Measurements from ENCODE around the gene SLCO3A1. TPM values are rescaled to one million over a fixed set of nuclear protein-coding genes. Genes with fewer than 3 reads are reported as not detected.
A peak's percentile ranks its signal among the peaks of the same experiment; 100 is the strongest.

The SLCO3A1 gene
- total RNA-seq, 1 donor from 2014 or later, result 6.3 TPM

DNA sequence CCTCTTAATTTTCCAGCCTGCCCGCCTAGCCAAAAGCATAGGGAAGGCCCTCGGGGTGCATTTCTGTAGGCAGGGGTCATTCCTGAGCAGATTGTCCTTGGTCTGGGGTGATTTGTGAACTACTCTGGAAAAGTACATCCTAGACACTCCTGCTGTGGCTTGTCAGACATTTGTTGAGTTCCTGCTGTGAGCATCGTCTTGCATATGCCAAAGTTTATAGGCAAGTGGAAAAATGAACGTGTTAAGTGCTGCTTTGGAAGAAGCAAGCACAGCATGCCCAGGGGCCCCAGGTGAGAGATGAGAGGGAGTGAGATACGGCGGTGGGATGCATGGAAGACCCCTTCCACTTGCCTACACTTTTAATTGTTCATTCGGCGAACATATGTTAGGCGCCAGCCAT lies 302.4 kb downstream of the SLCO3A1 start:
- H3K27me3 Mint-ChIP-seq (ENCODE audit: low read depth), result peaks cover 8% of the 10 kb centered on the region
- no peaks in the 10 kb centered on the region for H3K9me3 Mint-ChIP-seq
- no peak for DNase-seq (ENCODE audit: low read depth, low spot score)
- no peaks in the 10 kb centered on the region for H3K36me3 Mint-ChIP-seq (ENCODE audit: low read depth)
- H3K27ac Mint-ChIP-seq (ENCODE audit: unreplicated experiment), result no peak overlapping the region
- H3K4me3 Mint-ChIP-seq, result no peak overlapping the region
- H3K4me1 Mint-ChIP-seq, result peaks cover 11% of the 10 kb centered on the region
- TF ChIP-seq, protein P1, sequence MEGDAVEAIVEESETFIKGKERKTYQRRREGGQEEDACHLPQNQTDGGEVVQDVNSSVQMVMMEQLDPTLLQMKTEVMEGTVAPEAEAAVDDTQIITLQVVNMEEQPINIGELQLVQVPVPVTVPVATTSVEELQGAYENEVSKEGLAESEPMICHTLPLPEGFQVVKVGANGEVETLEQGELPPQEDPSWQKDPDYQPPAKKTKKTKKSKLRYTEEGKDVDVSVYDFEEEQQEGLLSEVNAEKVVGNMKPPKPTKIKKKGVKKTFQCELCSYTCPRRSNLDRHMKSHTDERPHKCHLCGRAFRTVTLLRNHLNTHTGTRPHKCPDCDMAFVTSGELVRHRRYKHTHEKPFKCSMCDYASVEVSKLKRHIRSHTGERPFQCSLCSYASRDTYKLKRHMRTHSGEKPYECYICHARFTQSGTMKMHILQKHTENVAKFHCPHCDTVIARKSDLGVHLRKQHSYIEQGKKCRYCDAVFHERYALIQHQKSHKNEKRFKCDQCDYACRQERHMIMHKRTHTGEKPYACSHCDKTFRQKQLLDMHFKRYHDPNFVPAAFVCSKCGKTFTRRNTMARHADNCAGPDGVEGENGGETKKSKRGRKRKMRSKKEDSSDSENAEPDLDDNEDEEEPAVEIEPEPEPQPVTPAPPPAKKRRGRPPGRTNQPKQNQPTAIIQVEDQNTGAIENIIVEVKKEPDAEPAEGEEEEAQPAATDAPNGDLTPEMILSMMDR (conservative IDR thresholded peaks at IDR 0.05), result no peak

DNA sequence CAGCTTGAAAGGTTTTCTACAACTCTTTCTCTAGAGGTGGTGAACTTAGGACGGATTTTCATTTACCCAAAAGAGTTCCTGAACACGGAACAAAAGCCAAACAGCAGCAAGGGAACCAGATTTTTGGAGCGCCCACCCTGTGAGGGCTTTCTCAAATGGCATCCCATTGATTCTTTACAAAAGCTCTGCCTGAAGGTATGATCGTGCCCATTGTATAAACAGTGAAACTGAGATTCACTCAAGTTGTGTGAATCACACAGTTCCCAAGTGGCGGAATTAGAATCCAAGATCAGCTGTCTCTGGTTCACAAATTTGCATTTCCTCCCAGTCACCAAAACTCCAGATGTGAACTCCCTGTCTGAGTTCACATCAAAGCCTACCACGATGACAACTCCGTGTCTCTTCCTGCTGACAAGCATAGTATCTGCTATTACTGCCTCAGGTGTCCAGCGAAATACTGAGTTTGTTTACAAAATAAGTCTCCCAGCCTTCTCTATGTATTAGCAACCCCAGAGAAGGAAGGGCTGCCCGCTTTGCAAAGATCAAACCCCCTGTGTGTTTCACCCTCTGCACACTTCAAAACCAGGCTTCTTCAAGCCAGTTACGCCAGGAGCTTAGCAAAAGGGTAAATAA lies 304.3 kb downstream of the SLCO3A1 start:
- peak overlapping the region; percentile 46 for H3K27ac Mint-ChIP-seq (ENCODE audit: unreplicated experiment)
- H3K4me3 Mint-ChIP-seq, result no peak overlapping the region
- no peak for DNase-seq (ENCODE audit: low read depth, low spot score)
- no peaks in the 10 kb centered on the region for H3K9me3 Mint-ChIP-seq
- peaks cover 11% of the 10 kb centered on the region for H3K4me1 Mint-ChIP-seq
- no peaks in the 10 kb centered on the region for H3K36me3 Mint-ChIP-seq (ENCODE audit: low read depth)
- TF ChIP-seq, protein P1 (conservative IDR thresholded peaks at IDR 0.05), result no peak
- H3K27me3 Mint-ChIP-seq (ENCODE audit: low read depth), result peaks cover 8% of the 10 kb centered on the region

DNA sequence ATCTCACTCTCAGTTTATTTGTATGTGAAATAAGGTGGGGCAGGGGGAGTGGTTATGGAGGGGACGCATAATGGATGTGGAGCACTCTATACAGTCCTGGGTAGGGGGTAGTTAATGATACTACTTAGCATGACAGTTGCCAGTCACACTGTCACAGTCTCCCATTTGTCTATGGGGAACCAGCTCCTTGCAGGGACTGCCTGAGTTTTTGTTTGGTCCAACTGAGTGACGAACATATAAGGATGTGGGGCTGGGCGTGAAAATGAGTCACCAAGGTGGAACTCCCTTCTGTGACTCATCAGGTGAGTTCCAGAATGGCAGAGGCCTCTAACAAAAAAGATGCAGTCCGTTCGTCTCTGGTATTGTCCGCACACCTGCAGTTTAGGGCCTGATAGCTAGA lies 304.9 kb downstream of the SLCO3A1 start:
- H3K27me3 Mint-ChIP-seq (ENCODE audit: low read depth), result peaks cover 8% of the 10 kb centered on the region
- H3K4me3 Mint-ChIP-seq, result no peak overlapping the region
- H3K27ac Mint-ChIP-seq (ENCODE audit: unreplicated experiment), result no peak overlapping the region
- no peaks in the 10 kb centered on the region for H3K9me3 Mint-ChIP-seq
- no peak for DNase-seq (ENCODE audit: low read depth, low spot score)
- peaks cover 11% of the 10 kb centered on the region for H3K4me1 Mint-ChIP-seq
- H3K36me3 Mint-ChIP-seq (ENCODE audit: low read depth), result no peaks in the 10 kb centered on the region
- TF ChIP-seq, protein P1 (conservative IDR thresholded peaks at IDR 0.05), result no peak

DNA sequence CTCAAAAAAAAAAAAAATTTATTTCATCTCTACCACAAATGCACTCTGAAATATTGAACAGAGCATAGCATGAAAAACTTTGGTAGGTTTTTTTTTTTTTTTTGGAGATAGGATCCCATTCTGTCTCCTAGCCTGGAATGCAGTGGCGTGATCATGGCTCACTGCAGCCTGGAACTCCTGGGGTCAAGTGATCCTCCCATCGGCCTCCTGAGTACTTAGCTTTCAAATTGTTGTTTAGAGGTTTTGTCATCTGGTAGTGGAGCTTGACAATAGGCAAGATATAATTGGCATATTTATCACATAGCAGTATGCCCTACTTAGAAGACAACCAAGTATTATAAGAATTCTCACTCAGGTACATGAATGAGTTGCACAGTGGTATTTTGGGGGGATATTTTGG lies 306.0 kb downstream of the SLCO3A1 start:
- Mint-ChIP-seq H3K9me3 (no peaks in the 10 kb centered on the region), H3K4me3 (no peak overlapping the region), H3K36me3 (ENCODE audit: low read depth) (no peaks in the 10 kb centered on the region), H3K27ac (ENCODE audit: unreplicated experiment) (no peak overlapping the region), H3K4me1 (peaks cover 18% of the 10 kb centered on the region), H3K27me3 (ENCODE audit: low read depth) (peaks cover 5% of the 10 kb centered on the region)
- TF ChIP-seq, protein P1 (conservative IDR thresholded peaks at IDR 0.05), result no peak
- no peak for DNase-seq (ENCODE audit: low read depth, low spot score)

DNA sequence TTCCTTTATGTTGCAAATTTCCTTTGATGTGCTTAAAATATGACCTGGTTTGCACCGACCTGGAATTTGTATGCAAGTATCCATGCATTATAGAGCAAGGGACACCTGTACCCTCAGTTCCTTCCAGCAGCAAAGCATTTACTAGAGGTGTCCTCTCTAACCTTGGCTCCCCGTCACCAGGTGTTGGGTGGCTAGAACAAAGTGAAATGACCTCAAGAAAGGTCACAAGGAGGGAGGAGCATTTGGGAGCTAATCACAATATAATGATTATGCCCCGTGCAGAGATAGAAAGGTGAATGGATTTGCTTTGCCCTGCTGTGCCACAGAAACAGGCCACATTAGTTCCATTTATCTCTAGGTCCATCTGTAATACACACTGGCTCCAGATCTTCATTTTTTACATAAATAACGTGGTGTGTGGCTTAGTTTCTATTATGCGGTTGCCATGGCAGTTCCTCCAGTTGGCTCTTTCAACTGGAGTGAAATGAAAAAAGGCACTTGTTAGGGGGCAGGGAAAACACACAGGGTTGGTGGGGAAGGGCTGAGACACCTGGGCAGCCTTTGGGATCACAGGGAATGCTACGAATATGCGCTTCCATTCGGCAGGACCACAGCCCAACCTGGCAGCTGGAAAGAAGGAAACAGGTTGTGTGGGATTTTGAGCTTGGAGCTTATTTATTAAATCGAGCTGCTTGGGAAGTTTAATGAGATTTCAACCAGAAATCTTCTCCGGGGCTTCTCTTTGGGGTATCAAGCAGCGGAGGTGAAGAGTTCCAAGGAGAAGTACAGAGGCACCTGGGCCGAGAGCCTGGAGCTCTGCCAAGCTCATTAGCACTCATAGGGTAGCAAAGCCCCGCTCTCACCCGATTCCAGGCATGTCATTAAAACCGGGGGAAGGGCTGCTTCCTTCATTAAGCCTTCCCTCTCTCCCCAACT lies 306.7 kb downstream of the SLCO3A1 start:
- DNase-seq (ENCODE audit: low read depth, low spot score), result no peak
- Mint-ChIP-seq H3K4me3 (no peak overlapping the region), H3K4me1 (peaks cover 23% of the 10 kb centered on the region), H3K9me3 (no peaks in the 10 kb centered on the region), H3K27me3 (ENCODE audit: low read depth) (peaks cover 5% of the 10 kb centered on the region), H3K36me3 (ENCODE audit: low read depth) (no peaks in the 10 kb centered on the region), H3K27ac (ENCODE audit: unreplicated experiment) (no peak overlapping the region)
- TF ChIP-seq, protein P1 (conservative IDR thresholded peaks at IDR 0.05), result no peak
